PC-9 (cell line): ENCODE measurements around the gene SLX9. TPM values are rescaled to one million over a fixed set of nuclear protein-coding genes. Genes with fewer than 3 reads are reported as not detected.

Experiments used
- BruUV-seq: library from RNA; stranded (reverse); fragments of 400-500 nt; replicated peaks from 2 replicates; lab custom pipeline; 2021; lab: Mats Ljungman, UMichigan
- CTCF ChIA-PET: fragments of 300-600 bp; sonication (Branson Sonifier 250); formaldehyde crosslinking; loops from one replicate; lab custom pipeline; 2022; ENCODE audit warnings: antibody characterized with exemption; lab: Charles Lee
- POLR2A ChIA-PET: fragments of 300-600 bp; sonication (Branson Sonifier 250); formaldehyde crosslinking; loops from one replicate; lab custom pipeline; 2022; ENCODE audit warnings: antibody characterized with exemption; ENCODE audit not compliant: unreplicated experiment; lab: Charles Lee
- DNase-seq, 2 experiments: peaks; one replicate each; pipeline versions ENCODE4 v3.0.0 to v3.0.0-alpha.2; 2015 to 2022; ENCODE audit warnings: mixed read lengths in 1 of 2
- H2AFZ ChIP-seq: fragments of 200-600 bp; sonication (generic); 2 replicates; pipeline ENCODE4 v1.8.1; 2017; ENCODE audit warnings: antibody characterized with exemption
- H3F3A ChIP-seq: fragments of 200-600 bp; sonication (generic); 2 replicates; pipeline ENCODE4 v1.8.1; 2017; ENCODE audit warnings: antibody characterized with exemption, mild to moderate bottlenecking, low read depth; ENCODE audit not compliant: insufficient read depth
- H3K27ac ChIP-seq: fragments of 200-600 bp; sonication (generic); 2 replicates; pipeline ENCODE4 v1.6.1; 2016; ENCODE audit warnings: mixed run types
- H3K27me3 ChIP-seq: fragments of 200-600 bp; sonication (generic); 2 replicates; pipeline ENCODE4 v1.6.1; 2016; ENCODE audit warnings: low read depth, mixed run types; ENCODE audit not compliant: insufficient read depth
- H3K36me3 ChIP-seq: fragments of 200-600 bp; sonication (generic); 2 replicates; pipeline ENCODE4 v1.6.1; 2016; ENCODE audit warnings: low read depth, mixed run types
- H3K4me1 ChIP-seq: fragments of 200-600 bp; sonication (generic); replicated peaks from 2 replicates; pipeline ENCODE4 v1.6.1; 2016; ENCODE audit warnings: mixed run types; ENCODE audit not compliant: insufficient read depth
- H3K4me2 ChIP-seq: fragments of 200-600 bp; sonication (generic); 2 replicates; pipeline ENCODE4 v1.6.1; 2017; ENCODE audit warnings: mixed run types
- H3K4me3 ChIP-seq: fragments of 200-600 bp; sonication (generic); 2 replicates; pipeline ENCODE4 v1.6.1; 2016; ENCODE audit warnings: mixed run types
- H3K79me2 ChIP-seq: fragments of 200-600 bp; sonication (generic); 2 replicates; pipeline ENCODE4 v1.6.1; 2017; ENCODE audit warnings: low read depth, mixed run types
- H3K9me2 ChIP-seq: fragments of 200-600 bp; sonication (generic); 2 replicates; pipeline ENCODE4 v1.8.1; 2017; ENCODE audit warnings: mild to moderate bottlenecking; ENCODE audit not compliant: insufficient read depth
- H3K9me3 ChIP-seq: fragments of 200-600 bp; sonication (generic); 2 replicates; pipeline ENCODE4 v1.8.1; 2016; ENCODE audit warnings: low read depth; ENCODE audit not compliant: insufficient read depth
- H4K20me1 ChIP-seq: fragments of 200-600 bp; sonication (generic); 2 replicates; pipeline ENCODE4 v1.8.1; 2017; ENCODE audit not compliant: insufficient read depth
- EZH2 ChIP-seq: fragments of 200-600 bp; sonication (generic); IDR thresholded peaks from 2 replicates; pipeline ENCODE4 v1.8.0; 2017; ENCODE audit warnings: antibody characterized with exemption, low read depth
- intact Hi-C: fragments of 100-400 bp; cut with micrococcal nuclease; formaldehyde crosslinking; loops from one replicate; pipeline ENCODE4 v1.10.0; 2022; ENCODE audit not compliant: unreplicated experiment
- total RNA-seq: library from RNA; stranded (reverse); gene quantifications from 2 replicates; pipeline ENCODE4 v1.2.3, GENCODE V29; 2021
- TF ChIP-seq, protein P1 (sequence below): fragments of 200-600 bp; sonication (generic); conservative IDR thresholded peaks from 2 replicates; pipeline ENCODE4 v1.6.1; 2017; ENCODE audit warnings: mixed run types, antibody characterized with exemption, mild to moderate bottlenecking, moderate library complexity

The SLX9 gene
- total RNA-seq, 1 experiment from 2014 or later = 22.8 TPM

DNA sequence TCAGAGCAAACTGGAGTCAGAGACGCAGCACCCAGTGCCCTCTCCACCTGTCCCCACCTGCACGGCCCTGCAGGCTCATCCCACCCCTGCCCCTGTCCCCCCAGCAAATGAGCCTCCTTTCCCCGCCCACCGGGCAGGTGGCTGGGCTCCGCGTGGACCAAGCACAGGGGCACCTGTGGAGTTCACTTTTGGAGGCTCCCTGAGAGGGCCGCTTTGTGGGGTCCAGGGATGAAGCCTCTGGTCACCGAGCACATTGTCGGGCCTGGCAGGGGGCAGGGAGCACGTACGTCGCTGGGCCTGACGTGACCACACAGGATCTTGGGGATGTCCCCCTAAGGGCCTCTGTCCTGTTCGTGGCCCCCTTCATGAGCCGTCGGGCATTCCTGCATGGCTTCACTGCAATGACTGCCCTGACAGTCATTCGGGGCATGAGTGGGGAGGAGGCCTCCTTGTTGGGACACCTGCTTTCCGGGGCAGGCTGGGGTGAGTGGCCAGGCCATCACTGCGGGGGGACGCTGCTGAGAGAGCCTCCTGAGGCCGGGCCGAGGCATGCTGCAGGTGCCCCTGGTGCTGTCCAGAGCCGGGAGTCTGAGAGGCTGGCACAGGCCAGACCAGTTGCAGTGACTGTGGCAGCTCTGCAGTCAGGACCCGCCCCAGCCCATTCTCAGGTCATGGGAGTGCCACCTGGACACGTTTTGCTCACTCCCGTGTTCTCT is 19.7 kb downstream of the SLX9 start:
- Histone ChIP-seq H2AFZ (no peak overlapping the region), H3K27me3 (no peaks in the 10 kb centered on the region), H3K4me2 (no peak overlapping the region), H4K20me1 (no peaks in the 10 kb centered on the region; the same call in 1 of the 2 replicates), H3F3A (no peaks in the 10 kb centered on the region), H3K4me3 (no peak overlapping the region), H3K27ac (no peak overlapping the region), H3K9me3 (no peaks in the 10 kb centered on the region), H3K79me2 (no peaks in the 10 kb centered on the region), H3K9me2 (no peaks in the 10 kb centered on the region), H3K4me1 (no peaks in the 10 kb centered on the region), H3K36me3 (no peaks in the 10 kb centered on the region; the same call in 1 of the 2 replicates)
- intact Hi-C loops = no loop called here
- no peak for DNase-seq
- TF ChIP-seq, protein P1, sequence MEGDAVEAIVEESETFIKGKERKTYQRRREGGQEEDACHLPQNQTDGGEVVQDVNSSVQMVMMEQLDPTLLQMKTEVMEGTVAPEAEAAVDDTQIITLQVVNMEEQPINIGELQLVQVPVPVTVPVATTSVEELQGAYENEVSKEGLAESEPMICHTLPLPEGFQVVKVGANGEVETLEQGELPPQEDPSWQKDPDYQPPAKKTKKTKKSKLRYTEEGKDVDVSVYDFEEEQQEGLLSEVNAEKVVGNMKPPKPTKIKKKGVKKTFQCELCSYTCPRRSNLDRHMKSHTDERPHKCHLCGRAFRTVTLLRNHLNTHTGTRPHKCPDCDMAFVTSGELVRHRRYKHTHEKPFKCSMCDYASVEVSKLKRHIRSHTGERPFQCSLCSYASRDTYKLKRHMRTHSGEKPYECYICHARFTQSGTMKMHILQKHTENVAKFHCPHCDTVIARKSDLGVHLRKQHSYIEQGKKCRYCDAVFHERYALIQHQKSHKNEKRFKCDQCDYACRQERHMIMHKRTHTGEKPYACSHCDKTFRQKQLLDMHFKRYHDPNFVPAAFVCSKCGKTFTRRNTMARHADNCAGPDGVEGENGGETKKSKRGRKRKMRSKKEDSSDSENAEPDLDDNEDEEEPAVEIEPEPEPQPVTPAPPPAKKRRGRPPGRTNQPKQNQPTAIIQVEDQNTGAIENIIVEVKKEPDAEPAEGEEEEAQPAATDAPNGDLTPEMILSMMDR = no peak
- TF ChIP-seq EZH2 = no peak
- ChIA-PET CTCF (no interaction called here), POLR2A (no interaction called here)
- BruUV-seq = no TSS peak

DNA sequence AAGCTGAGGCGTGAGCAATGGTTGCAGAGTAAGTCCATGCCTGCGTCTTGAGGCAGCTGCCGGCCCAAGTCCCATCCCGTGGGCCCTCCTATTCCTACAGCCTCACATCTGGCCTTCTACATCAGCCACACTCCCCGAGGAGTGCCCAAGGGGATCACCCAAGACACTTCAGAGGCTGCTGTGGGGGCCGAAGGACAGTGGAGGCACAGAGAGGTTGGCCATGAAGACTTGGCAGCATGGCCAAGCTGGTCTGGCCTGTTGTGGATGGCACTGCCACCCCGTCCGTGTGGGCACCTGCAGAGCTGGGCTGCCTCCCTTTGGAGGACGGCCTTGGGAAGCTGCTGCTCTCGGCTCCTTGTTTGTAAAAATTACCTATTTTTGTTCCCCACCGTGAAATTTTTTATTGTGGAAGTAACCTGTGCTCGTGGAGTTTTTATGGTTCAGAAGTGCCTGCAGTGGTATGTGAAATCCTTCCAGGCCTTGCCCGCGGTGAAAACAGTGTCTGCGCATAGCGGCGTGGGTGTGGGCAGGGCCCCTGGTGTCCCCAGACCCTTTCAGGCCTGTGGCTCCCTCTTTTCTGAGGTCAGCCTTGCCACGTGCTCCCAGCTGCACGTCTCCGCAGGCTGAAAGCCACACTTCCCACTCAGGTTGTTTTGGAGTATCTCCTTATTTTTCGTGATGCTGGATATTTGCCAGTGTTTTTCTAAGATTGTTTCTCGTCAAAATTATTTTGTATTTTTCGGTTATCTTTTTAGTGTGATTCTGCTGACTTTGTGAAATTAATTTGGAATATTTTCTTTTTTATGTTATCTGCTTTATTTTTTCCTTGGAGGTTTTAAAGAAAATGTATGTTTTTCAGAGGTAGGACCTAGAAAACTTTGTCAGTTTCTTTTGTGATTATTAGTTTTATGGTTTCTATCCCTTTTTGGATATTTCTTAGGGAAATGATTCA is 20.6 kb downstream of the SLX9 start:
- TF ChIP-seq EZH2 = no peak
- TF ChIP-seq, protein P1 = no peak
- H3F3A ChIP-seq = no peaks in the 10 kb centered on the region
- H3K4me3 ChIP-seq = no peak overlapping the region
- H3K27me3 ChIP-seq = no peaks in the 10 kb centered on the region
- DNase-seq = no peak
- intact Hi-C loops = no loop called here
- H3K36me3 ChIP-seq = no peaks in the 10 kb centered on the region; the same call in 1 of the 2 replicates
- no TSS peak for BruUV-seq
- no peak overlapping the region for H3K27ac ChIP-seq
- CTCF ChIA-PET = no interaction called here
- H3K79me2 ChIP-seq = no peaks in the 10 kb centered on the region
- no peaks in the 10 kb centered on the region; the same call in 1 of the 2 replicates for H4K20me1 ChIP-seq
- no peaks in the 10 kb centered on the region for H3K9me3 ChIP-seq
- POLR2A ChIA-PET = no interaction called here
- no peaks in the 10 kb centered on the region for H3K9me2 ChIP-seq
- no peaks in the 10 kb centered on the region for H3K4me1 ChIP-seq
- no peak overlapping the region for H2AFZ ChIP-seq
- H3K4me2 ChIP-seq = no peak overlapping the region

DNA sequence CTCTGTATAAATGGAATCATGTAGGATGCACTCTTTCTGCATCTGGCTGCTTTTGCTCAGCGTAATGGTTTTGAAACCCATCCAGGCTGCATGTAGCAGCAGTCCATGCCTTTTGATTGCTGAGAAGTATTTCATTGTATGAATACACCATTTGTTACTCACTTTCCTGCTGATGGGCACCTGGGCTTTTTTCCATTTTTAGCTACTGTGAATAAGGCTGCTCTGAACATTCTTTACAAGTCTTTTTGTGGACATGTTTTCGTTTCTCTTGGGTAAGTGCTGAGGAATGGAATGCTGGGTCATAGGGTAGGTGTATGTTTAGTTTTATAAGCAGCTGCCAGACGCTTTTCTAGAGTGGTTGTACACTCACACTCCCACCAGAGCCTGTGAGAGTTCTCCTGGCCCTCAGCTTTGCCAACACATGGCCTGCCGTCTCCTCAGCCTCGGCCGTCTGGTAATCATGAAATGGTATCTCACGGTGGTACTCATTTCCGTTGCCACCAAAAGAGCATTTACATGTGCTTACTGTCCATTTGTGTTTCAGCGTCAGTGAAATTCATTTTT is 22.7 kb downstream of the SLX9 start:
- CTCF ChIA-PET = no interaction called here
- Histone ChIP-seq H3K4me3 (no peak overlapping the region), H3K9me3 (no peaks in the 10 kb centered on the region), H3K36me3 (no peaks in the 10 kb centered on the region; the same call in 1 of the 2 replicates), H4K20me1 (no peaks in the 10 kb centered on the region; the same call in 1 of the 2 replicates), H3K27ac (no peak overlapping the region), H3K4me2 (no peak overlapping the region), H3K9me2 (no peaks in the 10 kb centered on the region), H3K79me2 (no peaks in the 10 kb centered on the region), H2AFZ (no peak overlapping the region), H3K4me1 (no peaks in the 10 kb centered on the region), H3F3A (no peaks in the 10 kb centered on the region), H3K27me3 (no peaks in the 10 kb centered on the region)
- DNase-seq = no peak
- POLR2A ChIA-PET = interaction anchor here (0.6 kb wide), 1 partner anchor 43 kb away, joined by 4 read pairs; no protein-coding TSS in a partner anchor
- no TSS peak for BruUV-seq
- TF ChIP-seq, protein P1 = no peak
- no peak for TF ChIP-seq EZH2
- intact Hi-C loops = no loop called here
